Measurements from ENCODE around the gene ITIH3.
"Not testable (repeated sequence)": the region's sequence is repeated elsewhere in the genome, so short reads cannot be mapped to it uniquely, and the experiment has no call there.

The ITIH3 gene, protein sequence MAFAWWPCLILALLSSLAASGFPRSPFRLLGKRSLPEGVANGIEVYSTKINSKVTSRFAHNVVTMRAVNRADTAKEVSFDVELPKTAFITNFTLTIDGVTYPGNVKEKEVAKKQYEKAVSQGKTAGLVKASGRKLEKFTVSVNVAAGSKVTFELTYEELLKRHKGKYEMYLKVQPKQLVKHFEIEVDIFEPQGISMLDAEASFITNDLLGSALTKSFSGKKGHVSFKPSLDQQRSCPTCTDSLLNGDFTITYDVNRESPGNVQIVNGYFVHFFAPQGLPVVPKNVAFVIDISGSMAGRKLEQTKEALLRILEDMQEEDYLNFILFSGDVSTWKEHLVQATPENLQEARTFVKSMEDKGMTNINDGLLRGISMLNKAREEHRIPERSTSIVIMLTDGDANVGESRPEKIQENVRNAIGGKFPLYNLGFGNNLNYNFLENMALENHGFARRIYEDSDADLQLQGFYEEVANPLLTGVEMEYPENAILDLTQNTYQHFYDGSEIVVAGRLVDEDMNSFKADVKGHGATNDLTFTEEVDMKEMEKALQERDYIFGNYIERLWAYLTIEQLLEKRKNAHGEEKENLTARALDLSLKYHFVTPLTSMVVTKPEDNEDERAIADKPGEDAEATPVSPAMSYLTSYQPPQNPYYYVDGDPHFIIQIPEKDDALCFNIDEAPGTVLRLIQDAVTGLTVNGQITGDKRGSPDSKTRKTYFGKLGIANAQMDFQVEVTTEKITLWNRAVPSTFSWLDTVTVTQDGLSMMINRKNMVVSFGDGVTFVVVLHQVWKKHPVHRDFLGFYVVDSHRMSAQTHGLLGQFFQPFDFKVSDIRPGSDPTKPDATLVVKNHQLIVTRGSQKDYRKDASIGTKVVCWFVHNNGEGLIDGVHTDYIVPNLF

DNA sequence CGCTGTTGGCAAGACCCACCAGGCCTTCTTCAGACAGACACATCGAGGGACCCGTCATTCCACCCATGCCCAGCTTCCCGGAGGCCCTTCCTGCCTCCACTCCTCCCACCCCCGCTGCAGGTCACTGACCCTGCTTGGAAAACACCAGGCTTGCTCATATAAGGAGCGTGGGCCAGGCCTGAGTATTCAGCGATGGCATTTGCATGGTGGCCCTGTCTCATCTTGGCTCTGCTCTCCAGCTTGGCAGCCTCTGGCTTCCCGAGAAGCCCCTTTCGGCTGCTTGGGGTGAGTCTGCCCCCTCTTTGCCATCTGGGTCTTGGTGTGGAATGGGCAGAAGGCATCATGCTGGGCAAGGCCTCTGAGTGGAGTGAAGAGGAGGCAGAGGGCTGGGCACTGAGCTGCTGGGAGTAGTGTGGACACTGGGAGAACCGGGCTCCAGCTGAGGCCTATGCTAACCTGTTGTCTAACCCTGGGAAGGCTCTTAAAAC, at the start of gene ITIH3:
ITIH3 (plus strand) TSS at position 185 of the 488 bp plus-strand sequence; CDS start at position 193, 8 bp downstream.
- DNase-seq (ENCODE audit: low spot score), result no peak

DNA sequence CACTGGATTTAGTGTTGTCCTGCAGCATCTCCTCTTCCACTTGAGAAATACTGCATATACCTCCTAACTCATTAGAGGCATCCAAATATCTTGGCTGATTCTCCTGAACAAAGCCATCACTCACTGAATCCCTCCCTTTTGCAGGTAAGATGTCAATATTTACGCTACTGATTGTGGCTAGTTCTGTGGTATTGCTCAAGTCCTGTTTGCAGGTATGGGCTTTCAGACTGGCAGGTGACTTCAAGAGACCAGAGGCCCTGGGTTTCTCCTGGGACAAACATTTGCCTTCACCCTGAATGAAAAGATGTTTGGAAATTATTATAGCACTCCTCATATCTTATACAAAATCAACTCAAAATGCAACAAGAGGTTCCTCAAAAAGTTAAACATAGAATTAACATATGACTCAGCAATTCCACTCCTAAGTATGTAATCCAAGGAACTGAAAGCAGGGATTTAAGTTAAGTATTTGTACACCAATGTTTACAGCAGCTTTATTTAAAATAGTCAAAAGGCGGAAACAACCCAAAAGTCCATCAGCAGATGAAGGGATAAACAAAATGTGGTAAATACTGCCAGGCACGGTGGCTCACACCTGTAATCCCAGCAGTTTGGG, 42.4 kb upstream of the ITIH3 start:
- DNase-seq (ENCODE audit: low spot score), result no peak

DNA sequence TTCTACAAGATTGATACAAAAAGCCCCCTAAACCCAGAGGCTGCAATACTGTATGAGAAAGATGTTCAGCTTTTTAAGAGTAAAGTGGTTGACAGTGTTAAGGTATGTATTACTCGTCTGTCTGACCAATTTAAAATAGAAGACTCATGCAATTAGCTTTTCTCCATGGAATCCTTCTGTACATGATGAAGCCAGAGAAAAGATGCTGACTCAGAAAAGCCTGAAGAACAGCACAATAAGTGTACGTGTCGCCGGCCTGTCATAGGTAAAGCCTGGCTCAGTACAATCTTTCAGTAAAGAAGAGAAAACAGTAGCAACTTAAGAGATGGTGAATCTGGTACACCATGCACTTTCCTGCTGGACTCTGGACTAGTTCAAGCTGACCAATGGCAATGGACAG, 40.2 kb upstream of the ITIH3 start:
- DNase-seq (ENCODE audit: low spot score), result no peak

DNA sequence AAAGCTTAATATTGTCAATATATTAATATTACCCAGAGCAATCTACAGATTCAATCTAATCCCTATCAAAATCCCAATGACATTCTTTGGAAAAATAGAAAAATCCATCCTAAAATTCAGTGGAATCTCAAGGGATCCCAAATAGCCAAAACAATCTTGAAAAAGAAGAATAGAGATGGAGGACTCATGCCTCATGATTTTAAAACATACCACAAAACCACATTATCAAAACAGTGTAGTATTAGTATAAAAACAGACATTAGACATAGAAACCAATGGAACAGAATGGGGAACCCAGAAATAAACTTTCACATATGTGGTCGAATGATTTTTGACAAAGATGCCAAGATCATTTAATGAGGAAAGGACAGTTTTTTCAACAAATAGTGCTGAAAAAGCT, 38.5 kb upstream of the ITIH3 start:
- no peak for DNase-seq (ENCODE audit: low spot score)

DNA sequence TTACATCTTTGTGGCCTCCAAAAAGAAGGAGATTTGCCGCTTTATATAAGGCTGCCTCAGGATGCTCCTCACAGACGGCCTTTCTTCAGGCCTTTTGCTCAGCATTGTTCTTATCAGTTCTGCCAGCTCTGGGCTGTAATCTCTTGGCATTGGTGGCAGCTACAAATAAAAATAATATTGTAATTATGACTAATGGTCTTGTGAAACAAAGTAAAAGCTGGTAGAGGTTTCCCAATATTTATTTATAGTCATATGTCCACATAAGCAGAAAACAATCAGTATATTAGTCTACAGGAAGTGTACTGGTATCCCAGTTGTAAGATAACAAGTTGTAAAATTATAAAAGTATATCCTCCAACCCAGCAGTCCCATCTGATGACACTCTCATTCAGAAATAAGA, 31.1 kb upstream of the ITIH3 start:
- no peak for DNase-seq (ENCODE audit: low spot score)

DNA sequence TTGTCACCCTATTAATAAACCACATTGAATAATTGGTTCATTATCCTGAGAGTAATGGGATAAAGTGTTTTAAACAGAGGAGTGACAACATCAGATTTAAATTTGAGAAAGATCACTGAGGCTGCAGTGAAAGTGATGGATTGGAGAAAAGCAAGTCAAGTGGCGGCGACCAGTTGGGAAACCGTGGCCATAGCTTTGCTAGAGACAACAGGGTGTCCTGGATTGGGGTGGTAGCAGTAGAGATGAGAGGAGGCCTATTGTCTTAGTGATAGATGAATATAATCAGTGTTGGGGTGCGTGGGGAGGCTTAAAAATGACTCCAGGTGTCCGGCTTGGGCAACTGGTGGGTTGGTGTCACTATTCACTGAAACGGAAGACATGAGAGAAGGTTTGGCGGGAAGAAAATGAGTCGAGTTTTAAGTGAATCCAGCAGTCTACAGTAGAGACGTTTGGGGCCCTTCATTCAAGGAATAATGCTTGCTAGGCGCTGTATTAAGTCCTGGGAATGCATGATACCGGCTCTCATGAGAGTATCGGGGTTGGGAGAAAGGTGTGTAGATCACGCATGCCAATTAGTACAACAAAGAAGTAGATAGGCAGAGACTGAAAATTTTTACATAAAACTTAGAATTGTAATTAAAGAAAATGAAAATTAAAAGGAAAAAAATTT, 24.7 kb upstream of the ITIH3 start:
- DNase-seq (ENCODE audit: low spot score), result no peak

DNA sequence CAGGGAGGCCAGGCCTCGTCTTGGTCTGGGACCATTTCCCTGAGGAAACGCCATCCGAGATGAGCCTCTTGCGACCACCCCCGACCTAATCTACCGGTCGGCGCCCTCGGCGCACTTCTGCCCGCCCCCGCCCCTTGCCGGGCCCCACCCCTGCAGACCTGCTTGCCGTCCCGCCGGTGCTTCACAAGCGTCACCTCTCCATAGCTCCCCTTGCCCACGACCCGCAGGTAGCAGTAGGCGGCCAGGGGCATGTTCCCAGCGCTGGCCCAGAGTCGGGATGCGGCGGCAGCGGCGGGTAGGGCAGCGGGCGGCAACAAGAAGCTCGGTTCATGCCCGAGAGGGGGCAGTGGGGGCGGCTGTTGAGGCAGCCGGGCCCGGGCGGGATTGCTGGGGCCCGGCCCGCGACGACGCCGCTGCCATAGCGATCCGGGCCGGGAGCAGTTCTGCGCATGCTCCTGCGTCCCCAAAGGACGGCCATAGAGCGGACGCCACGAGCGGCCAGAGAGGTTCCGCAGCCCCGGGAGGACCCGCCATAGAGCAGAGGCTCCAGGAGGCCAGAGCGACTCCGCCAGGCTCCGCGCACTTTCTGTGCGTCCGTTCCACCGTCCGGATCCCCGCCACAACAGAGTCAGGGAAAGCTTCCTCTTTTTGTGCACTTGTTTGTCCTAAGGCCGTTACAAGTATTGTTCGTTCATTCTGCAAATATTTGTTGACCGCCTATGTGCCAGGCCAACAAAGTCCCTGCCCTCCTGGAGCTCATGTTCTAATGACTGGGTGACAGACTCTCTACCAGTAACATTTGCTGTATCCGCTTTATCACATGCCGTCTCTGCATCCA, 23.9 kb upstream of the ITIH3 start, which contains the start of gene NEK4:
NEK4 (minus strand) TSS at position 445 of the 838 bp plus-strand sequence; CDS start at position 251, 194 bp downstream.
- DNase-seq (ENCODE audit: low spot score), result peak; percentile 91

DNA sequence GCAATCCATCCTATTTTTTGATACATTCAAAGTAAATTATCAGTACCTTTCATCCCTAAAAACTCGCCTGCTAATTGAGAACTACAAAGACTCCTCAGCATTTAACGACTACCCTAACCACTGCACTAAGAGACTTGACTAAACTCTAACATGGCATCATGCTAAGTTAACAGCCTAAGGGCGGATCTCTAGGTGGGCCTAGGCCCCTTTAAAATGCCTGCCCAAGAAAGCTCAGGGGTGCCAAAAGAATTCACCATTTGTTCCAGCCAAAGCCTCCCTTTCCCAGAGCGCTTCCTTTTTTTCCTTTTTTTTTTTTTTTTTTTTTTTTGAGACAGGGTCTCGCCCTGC, 23.3 kb upstream of the ITIH3 start:
- DNase-seq (ENCODE audit: low spot score), result no peak

DNA sequence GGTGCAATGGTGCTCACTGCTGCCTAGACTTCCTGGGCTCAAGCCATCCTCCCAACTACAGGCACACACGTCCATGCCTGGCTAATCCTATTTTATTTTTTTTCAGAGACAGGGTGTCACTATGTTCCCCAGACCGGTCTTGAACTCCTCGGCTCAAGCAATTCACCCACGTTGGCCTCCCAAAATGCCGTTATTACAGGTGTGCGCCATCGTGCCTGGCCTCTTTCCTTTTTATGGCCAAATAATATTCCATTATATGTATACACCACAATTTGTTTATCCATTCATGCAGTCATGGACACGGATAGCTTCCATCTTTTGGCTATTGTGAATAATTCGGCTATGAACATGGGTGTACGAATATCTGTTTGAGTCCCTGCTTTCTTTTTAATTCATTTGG, 22.9 kb upstream of the ITIH3 start:
- no peak for DNase-seq (ENCODE audit: low spot score)

DNA sequence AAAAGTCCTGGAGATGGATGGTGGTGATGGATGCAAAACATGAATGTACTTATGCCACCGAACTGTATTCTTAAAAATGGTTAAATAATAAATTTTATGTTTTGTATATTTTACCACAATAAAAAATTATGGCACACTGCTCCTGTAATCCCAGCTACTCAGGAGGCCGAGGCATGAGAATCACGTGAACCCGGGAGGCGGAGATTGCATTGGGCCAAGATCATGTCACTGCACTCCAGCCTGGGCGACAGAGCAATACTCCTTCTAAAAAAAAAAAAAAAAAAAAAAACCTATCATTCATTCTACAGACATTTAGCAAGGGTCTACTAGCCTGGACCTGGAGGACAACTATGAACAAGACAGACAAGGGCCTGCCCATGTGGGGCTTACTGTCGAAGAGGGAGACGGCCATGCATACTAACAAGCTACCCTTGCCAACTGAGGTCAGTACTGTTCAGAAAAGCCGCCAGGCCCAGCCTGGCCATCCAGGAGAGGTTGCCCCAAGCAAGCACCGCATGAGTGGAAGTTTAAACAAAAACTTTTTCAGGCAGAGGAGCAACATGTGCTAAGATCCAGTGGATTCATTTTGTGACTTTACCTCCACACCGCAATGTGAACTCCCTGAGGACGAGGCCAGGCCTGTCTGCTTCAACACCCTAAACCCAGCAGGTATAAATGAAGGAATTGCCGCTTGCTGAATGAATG, 21.1 kb upstream of the ITIH3 start:
- no peak for DNase-seq (ENCODE audit: low spot score)

DNA sequence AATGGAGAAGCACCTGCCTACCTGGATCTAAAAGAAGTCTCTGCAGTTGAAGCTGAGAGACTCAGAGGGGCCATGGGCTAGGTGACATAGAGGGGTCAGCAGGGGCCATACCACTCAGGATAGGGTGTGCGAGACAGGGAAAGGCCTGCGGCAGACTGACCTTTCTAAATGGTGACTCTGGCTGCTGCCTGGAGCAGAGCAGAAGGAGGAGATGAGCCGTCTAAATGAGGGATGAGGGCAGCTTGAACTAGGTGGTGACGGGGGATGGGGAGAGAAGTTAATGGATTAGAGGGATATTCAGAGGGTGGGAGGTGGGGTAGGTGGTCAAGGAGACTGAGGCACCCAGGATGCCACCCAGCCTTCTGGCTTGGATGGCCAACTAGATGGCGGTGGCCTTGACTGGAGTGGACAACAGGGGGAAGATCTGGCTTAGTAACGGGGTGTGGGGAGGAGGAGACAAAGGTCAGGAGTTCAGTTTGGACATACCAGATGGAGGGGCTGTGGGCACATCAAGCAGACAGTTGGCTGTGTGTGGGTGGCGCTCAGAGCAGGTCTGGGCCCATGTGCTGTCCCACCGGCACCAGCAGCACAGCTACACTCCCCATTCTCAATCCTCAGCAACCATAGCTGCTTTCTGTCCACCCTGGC, 20.4 kb upstream of the ITIH3 start:
- DNase-seq (ENCODE audit: low spot score), result no peak

DNA sequence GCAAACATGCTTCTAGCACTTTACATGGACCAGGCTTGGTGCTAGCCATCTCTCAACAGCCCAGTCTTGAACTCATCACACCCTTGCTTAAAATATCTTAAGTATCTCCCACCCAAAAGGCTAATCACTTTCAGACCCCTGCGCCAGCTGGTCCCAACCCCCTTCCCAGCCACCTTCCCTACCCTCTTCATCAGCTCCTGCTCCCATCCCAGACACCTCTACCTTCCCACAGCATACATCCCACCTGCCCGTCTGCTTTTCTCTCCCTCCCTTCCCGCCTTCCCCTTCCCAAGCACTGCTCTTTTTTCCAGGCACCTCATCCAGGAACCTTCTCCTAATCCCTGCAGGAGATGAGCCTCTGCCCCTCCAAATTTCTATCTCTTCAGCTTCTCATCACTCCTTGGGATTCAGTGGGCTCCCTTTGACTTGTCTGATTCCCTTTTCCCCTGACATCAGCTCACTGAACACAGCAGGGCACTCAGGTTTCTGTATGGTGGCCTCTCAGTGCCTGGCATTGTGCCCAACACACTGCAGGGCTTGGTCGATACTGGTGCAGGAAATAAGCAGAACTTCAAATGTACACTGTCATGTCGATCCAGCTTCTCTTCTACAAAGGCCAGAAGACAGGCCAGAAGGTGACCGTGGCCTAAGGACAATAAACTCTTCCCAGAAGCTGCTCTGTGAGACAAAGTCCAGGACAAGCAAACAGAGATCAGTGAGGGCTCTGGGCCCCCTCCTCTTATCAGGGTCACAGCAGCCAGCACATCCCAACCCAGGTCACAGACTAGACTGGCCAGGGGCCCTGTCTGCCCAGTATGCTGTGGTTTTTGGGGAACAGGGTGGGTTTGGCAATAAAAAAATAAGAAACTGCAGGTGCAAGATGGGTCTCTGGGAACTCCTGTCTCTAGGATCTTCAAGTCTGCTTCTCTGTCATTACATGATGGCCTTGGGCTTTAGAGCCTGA, 19.4 kb upstream of the ITIH3 start:
- no peak for DNase-seq (ENCODE audit: low spot score)

DNA sequence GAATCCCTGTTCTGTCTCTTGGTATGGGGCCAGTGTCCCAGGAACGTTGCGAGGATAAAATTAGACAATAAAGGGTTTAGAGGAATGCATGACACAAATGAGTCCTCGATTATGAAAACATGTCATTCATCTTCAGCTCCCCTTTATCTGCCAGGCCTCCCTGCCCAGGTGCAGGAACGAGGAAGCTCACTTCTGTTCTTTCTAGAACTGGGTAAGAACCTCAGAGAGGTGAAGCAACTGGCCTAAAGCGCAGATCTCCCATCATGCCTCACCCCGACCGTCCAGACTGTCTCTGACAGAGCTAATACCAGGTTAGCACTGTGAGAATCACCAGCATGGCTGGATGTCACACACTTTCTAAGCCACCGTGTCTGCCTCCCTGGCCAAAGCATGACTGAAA, 18.7 kb upstream of the ITIH3 start:
- DNase-seq (ENCODE audit: low spot score), result no peak

DNA sequence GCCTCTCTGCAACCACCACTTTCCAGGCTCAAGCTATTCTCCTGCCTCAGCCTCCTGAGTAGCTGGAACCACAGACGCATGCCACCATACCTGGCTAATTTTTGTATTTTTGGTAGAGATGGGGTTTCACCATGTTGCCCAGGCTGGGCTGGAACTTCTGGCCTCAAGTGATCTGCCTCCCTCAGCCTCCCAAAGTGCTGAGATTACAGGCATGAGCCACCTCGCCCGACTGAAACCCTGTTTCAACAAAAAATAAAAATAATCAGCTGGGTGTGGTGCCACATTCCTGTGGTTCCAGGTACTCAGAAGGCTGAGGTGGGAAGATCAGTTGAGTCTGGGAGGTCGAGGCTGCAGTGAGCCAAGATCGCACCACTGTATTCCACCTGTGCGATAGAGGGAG, 18.1 kb upstream of the ITIH3 start:
- not testable (repeated sequence) for DNase-seq (ENCODE audit: low spot score)

DNA sequence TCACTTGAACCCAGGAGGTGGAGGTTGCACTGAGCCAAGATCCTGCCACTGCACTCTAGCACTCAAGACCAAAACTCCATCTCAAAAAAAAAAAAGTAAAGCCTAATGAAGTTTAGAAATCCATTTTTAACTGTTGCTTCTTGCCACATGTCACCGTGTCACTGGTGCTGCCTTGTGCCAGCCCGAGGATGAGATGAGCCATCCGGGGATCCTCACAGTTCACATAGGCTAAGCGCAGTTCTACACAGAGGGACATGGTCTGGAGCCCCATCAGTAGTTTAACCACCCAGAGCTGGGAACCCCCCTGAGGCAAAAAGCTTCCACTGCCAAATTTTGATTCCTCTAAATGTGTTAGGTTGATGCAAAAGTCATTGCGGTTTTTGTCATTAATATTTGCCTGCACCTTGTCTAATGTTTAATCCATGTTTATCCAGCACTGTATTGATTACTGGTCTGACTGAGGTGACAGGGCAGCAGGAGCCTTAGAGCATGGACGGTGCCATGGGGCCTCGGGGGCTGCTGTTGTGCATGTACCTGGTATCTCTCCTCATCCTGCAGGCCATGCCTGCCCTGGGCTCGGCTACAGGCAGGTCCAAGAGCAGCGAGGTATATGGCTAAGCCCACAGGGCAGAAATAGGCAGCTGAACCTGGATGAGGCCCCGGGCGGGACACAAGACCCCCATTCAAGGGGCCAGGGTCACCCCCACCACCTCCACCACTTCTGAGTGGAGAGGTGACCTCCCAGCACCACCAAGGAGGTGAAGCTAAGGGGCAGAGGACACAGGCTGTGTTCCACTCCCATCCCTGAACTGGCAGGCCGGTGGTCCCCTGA, 17.3 kb upstream of the ITIH3 start, which contains the start of gene ITIH1:
ITIH1 (plus strand) TSS at position 473 of the 832 bp plus-strand sequence; CDS start at position 490, 17 bp downstream.
- DNase-seq (ENCODE audit: low spot score), result no peak

DNA sequence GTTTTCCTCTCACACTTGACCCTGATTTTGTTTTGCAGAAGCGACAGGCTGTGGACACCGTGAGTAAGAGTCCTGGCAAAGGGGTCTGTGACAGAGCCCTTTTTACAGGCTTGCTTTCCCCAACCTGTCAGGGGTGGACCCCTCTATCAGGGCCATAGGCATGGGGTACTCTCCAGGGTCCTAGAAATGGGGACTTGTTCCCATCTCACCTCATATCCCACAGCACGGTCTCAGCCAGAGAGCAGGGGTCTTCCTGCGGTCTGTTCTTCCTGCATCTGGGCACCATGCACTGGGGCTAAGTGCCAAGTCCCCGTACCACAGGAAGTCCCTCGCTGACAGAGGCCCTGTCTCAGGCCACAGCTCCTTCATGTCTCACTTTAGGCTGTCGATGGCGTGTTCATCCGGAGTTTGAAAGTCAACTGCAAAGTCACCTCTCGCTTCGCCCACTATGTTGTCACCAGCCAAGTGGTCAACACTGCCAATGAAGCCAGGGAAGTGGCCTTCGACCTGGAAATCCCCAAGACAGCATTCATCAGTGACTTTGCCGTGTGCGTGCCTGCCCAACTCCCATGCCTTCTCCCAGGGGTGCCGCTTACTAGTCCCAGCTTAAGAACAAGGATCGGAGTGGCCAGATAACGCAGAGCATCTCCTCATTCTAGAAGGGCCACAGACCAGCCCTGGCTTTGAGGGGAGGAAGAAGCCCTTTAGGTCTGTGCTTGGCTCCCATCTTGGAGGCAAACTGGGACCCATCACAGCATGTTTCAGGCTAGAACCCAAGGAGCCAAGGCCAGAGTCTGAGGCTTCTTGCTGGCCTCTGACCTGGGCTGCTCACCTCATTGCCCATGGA, 16.4 kb upstream of the ITIH3 start:
- DNase-seq (ENCODE audit: low spot score), result no peak

All from CD4-positive, alpha-beta T cell treated with Interleukin-15 for 4 hours (primary cell).